Astrocyte of the cerebellum (primary cell): Measurements from ENCODE around the gene MYL6.

Source experiments
- DNase-seq: peaks from one replicate; pipeline ENCODE4 v3.0.0-alpha.2; 2011; ENCODE audit warnings: low read depth
- H3K4me3 ChIP-seq: 2 replicates; pipeline ENCODE4 v1.5.1; 2011; ENCODE audit warnings: mild to moderate bottlenecking, low read depth, low read length, moderate library complexity
- in situ Hi-C: cut with HindIII; loops from 2 replicates; pipeline ENCODE4 v1.10.0; 2017; ENCODE audit warnings: low sequenced_read_pairs
- TF ChIP-seq, protein P1 (sequence below): IDR thresholded peaks from 2 replicates; pipeline ENCODE4 v1.5.1; 2012; ENCODE audit warnings: low read length, low read depth, moderate library complexity, mild to moderate bottlenecking; ENCODE audit errors: missing control alignments

MYL6 gene

DNA sequence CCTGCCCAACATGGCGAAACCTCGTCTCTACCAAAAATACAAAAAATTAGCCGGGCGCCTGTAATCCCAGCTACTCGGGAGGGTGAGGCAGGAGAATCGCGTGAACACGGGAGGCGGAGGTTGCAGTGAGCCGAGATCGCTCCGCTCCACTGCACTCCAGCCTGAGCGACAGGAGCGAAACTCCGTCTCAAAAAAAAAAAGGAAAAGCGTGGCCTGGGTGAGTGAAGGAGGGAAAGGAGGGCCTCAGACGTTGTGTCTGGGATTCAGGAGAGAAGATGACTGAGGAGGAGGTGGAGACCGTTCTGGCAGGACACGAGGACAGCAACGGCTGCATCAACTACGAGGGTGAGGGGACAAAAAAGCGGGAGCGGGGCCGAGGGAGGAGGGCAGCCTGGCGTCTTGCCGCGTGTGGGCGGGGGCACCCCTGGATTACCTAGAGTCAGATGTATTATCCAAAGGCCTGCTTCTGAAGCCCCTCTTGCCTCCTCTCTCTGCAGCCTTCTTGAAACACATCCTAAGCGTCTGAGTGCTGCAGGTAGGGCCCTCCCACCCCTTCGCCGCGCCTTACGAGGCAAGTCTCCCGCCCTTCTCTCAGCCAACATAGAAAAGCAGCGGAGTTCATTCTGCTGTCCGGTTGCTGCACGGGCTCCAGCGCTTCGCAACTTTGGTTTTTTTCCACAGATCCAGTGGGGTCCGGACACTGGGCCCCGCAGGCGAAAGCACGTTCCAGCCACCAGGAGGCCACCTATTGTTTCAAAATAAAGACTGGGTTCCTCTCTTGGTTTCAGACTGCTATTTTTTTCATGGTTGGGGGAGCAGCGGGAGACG, 744 bp upstream of the MYL6 start:
- TF ChIP-seq, protein P1, sequence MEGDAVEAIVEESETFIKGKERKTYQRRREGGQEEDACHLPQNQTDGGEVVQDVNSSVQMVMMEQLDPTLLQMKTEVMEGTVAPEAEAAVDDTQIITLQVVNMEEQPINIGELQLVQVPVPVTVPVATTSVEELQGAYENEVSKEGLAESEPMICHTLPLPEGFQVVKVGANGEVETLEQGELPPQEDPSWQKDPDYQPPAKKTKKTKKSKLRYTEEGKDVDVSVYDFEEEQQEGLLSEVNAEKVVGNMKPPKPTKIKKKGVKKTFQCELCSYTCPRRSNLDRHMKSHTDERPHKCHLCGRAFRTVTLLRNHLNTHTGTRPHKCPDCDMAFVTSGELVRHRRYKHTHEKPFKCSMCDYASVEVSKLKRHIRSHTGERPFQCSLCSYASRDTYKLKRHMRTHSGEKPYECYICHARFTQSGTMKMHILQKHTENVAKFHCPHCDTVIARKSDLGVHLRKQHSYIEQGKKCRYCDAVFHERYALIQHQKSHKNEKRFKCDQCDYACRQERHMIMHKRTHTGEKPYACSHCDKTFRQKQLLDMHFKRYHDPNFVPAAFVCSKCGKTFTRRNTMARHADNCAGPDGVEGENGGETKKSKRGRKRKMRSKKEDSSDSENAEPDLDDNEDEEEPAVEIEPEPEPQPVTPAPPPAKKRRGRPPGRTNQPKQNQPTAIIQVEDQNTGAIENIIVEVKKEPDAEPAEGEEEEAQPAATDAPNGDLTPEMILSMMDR = peak; percentile 72
- in situ Hi-C loops = no loop called here
- peak; percentile 57 for DNase-seq
- H3K4me3 ChIP-seq = peak overlapping the region; percentile 90

DNA sequence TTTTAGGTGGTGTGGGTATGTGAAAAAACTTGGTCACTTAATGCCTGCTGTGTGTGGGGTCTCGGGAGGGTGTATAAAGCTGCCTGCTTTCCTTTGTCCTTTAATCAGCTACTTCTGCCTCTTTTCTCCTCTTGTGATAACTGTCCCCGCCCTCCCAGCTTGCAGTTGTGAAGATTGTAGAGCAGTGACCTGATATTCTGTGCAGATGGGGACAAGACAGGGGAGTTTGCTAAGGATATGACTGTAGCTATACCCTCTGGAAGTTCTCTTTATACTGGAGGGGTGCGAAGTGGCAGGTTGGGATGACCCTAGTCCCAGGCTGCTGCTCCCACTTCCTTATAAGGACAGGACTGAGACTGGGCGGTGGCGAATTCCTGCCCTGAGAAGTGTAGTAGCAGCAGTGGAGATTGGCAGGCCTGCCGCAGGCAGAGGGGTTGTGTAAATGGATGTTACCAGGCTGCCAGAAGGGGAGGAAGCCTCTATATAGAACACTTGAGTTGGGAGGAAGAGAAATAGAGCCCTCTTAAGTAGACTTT, 835 bp downstream of the MYL6 start:
- H3K4me3 ChIP-seq = peak overlapping the region; percentile 90
- TF ChIP-seq, protein P1 = no peak
- DNase-seq = peak; percentile 18
- in situ Hi-C loops = no loop called here

DNA sequence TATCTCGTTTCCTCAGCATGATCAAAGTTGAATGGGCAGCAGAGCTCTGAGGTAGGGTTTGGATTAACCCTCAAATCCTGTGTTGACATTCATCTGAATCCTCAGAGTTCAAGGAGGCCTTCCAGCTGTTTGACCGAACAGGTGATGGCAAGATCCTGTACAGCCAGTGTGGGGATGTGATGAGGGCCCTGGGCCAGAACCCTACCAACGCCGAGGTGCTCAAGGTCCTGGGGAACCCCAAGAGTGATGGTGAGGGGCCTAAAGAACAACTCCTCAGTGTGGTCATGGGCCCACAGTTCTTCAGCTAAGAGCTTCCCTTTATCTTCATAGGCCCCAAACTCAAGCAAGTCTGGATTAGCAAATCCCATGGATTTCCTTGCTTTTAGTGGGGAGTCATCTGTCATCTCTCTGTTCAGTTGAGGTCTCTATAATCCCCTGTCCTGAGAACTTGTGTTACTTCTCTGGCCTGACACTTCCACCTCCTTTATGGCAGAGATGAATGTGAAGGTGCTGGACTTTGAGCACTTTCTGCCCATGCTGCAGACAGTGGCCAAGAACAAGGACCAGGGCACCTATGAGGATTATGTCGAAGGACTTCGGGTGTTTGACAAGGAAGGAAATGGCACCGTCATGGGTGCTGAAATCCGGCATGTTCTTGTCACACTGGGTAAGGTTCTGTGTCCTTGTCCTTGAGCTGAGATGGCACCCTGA, 1.5 kb downstream of the MYL6 start:
- TF ChIP-seq, protein P1 = no peak
- no peak for DNase-seq
- peak overlapping the region; percentile 90 for H3K4me3 ChIP-seq
- in situ Hi-C loops = no loop called here

DNA sequence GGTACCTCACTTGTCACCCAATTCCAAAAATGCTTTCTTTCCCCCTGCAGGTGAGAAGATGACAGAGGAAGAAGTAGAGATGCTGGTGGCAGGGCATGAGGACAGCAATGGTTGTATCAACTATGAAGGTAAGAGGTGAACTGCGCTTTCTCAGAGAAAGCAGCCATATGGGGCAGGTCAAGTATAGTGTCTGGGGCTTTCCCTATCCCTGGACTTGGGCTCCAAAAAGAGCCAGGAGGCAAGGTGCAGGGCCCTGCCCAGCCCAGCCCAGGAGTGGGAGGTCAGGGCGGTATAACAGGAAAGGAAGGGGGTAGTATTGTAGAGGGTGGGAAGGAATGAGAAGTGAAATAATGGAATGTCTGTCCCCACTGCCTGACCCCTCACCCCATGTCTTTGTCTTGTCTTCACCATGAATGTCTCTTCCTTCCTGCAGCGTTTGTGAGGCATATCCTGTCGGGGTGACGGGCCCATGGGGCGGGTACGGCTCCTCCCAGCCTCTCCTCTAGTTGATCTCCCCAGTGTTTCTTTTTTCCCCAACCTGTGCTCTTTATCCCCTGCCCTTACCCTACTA, 2.1 kb downstream of the MYL6 start:
- in situ Hi-C loops = no loop called here
- TF ChIP-seq, protein P1 = no peak
- H3K4me3 ChIP-seq = peak overlapping the region; percentile 90
- no peak for DNase-seq

DNA sequence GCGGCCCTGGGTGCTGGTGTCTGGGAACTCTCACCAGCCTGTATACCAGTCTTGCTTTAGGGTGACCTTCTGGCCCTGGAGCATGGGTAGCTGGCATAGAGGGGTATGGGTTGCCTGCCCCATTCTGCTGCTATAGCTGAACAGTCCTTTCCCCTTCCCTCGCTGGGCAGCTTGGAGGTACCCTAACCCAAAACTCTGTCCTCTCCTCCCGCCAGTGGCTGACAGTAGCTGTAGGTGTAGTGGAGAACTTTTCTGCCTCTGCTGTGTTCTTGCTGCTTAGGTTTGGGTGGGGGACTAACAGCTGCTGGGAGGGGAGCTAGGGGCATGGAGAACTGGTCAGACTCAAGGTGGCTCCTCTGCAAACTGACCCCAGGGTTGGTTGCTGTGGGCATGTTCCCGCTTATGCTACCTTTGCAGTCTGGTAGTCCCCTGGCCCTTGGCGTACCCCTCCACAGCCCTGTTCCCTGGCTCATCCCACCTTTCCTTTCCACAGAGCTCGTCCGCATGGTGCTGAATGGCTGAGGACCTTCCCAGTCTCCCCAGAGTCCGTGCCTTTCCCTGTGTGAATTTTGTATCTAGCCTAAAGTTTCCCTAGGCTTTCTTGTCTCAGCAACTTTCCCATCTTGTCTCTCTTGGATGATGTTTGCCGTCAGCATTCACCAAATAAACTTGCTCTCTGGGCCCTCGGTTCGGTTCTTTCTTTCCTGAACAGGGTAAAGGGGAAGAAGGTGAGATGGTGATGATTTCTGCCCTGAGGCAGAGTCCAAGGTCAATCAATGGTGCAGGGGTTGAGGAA, 2.9 kb downstream of the MYL6 start:
- DNase-seq = no peak
- TF ChIP-seq, protein P1 = no peak
- in situ Hi-C loops = no loop called here
- H3K4me3 ChIP-seq = peak overlapping the region; percentile 90

DNA sequence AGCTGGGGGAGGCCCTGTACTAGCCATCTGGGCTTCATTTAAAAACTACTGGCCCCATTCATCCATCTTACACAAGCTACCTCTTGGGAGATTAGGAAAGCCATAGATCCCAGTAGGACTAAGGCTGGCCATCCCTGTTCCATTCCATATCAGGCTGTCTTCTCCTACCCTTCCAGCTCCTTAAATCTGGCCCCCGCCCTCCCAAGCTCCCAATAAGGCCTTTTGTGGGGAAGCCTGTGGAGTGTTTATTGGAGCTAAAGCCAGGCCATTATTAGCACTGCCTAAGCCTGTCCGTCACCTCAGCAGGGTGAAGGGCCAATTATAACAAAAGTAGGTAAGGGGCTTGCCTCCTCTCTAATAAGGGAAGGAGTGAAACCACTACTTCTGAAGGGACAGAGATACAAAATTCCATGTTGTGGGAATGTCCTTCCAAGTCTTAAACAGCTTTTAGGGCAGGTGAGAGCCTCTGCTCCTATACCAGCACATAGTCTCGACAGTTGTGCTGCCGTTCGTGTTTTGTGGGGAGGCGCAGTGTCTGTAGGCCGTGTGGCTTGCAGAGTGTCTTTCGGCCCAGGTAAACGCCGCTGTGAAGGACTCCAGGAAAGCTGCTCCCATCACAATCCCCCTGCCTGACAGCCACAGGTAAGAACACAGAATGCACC, 3.7 kb downstream of the MYL6 start:
- TF ChIP-seq, protein P1 = no peak
- in situ Hi-C loops = no loop called here
- H3K4me3 ChIP-seq = no peak overlapping the region
- DNase-seq = no peak
